NCI-H1092 treated with DMSO at 0.1 percent for 48 hours (cell line): ENCODE measurements around the gene RDM1.

Experiments used
- DNase-seq: peaks from one replicate; lab custom pipeline; 2025; lab: John Stamatoyannopoulos, UW

RDM1 gene

DNA sequence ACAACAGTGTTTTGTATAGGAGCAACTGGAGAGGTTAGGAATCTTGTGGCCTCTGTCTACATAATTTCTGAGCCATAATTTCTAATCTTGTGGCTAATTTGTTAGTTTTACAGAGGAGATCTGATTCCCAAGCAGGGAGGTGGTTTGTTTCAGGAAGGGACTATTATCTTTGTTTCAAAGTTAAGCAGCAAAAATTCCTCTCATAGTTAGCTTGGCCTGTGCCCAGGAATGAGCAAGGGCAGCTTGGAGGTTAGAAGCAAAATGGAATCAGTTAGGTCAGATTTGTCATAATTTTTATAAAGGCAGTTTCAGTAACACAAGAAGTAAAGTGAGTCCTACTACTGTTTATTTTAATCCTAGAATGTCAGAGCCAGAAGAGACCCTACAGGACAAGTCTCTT lies 2.0 kb upstream of the RDM1 start:
- no peak for DNase-seq

DNA sequence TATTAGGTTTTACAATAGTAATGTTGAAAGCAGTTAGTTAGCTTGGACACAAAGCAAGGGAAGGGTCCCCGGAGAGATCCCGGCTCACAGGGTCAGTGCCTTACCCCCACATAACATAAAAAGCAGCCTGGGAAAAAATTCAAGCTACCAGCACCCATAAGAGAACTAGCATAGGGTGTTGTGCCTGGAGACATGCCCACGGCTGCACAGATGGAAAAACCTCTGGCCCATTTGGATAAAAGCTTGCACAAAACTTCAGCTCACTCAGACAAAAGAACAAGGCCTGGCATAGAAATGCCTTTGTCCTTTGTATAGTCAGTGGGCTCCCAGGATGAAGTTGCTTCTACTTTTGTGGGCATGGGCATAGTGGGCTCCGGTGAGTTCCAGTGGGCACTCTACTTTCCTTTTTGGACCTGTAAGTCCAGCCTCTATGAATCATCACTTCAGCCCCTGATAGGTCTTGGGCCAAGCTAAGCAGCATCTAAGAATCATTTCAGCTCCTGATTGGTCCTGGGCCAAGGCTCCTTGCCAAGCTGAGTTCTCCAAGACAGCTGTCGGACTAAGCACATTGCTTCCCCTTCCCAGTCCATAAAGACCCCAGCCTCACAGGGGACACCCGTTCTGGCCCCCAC lies 1.3 kb upstream of the RDM1 start:
- no peak for DNase-seq

DNA sequence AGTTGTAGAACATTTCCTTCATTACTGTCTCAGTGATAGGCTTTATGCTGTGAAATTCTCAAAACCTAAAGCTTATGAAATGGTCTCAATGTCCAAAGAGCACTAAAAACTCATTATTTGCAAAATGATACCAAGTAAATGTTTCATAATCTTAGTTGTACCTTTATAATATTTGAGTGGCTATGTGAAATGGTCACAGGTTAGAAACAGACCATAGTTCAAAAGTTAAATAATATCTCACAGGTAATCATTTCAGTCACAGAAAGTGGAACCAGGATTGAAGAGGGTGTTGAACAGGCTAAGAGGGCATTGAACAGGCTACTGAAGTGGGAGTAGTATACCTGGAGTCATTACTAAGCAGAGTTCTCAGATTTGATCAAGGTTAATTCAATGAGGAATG lies 2.9 kb downstream of the RDM1 start:
- DNase-seq, result no peak

DNA sequence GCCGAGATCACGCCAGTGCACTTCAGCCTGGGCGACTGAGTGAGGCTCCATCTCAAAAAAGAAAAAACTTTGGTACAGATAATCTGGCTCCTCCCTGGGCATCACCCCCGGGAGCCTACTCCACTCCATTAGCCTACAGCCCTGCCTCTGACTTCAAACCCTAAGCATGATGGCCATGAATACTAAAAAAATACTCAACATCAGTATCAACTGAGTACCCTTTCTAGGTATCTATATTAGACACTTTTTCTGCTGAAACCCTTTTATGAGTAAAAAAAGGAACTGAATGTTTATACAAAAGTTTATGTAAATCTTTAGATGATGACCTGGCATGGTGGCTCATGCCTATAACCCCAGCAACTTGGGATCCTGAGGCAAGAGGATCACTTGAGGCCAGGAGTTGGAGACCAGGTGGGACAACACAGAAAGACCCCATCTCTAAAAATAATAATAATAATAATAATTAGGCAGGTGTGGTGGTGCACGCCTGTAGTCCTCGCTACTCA lies 6.9 kb downstream of the RDM1 start:
- DNase-seq, result no peak

DNA sequence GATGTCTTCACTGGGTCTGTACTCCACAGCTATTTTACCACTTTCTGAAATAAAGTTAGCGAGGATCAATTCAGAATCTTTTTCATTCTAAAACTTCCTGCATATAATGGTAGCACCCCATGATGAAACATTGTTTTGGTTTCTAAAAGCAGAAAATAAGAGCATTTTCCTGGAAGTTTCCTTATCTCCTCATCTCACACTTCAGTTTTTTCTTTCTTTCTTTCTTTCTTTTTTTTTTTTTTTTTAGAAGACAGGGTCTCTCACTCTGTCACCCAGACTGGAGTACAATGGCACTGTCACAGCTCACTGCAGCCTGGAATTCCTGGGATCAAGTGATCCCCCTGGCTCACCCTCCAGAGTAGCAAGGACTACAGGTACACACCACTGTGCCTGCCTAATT lies 10.3 kb downstream of the RDM1 start:
- DNase-seq, result no peak

DNA sequence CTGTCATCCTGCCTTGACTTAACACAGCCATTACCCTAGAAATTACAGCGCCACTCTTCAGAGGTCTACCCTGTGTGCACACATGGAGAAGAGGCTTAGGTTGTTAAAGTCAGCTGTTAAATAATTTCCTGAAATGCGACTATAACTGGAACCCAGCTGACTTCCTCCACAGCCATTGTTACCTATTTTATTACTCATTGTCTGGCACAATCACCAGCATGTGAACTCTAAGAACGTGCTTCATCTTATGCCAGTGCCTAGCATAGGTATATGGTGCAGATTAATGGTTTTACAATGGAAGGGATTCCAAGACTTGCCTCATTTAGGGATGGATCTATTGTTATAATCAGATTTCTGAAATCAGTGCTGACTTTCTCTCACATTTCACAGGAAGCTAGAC lies 11.9 kb downstream of the RDM1 start:
- no peak for DNase-seq

DNA sequence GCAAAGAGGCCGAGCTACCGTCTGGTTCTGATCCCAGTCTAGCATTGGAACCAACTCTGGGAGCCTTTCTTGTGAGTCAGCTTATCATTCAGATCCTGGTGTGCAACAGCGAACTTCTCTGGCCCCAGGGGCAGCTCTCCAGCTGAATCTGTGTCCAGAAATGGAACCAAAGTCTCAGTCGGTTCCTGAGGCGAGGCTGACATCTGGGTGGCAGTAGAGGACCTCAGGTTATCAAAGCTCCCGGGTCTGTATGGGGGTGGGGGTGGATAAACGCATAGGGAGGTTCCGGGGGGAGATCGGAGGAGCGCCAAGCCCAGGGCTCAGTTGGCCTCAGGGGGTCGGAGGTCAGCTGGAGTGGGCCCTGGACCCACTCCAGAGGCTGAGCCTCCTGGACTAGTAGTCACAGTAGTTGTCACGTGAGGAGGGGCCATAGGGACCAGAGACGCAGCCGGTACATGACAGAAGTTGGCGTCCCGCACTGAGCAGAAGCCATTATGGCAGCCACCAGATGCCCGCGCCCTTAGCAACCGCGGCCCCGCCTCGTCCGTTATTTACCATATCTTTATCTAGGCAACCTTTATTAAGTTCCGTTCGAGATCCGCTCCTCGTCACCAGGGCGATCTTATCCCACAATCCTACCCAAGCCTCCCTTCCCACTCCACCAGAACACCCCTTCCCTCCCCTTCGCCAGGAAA lies 12.9 kb downstream of the RDM1 start:
- no peak for DNase-seq

DNA sequence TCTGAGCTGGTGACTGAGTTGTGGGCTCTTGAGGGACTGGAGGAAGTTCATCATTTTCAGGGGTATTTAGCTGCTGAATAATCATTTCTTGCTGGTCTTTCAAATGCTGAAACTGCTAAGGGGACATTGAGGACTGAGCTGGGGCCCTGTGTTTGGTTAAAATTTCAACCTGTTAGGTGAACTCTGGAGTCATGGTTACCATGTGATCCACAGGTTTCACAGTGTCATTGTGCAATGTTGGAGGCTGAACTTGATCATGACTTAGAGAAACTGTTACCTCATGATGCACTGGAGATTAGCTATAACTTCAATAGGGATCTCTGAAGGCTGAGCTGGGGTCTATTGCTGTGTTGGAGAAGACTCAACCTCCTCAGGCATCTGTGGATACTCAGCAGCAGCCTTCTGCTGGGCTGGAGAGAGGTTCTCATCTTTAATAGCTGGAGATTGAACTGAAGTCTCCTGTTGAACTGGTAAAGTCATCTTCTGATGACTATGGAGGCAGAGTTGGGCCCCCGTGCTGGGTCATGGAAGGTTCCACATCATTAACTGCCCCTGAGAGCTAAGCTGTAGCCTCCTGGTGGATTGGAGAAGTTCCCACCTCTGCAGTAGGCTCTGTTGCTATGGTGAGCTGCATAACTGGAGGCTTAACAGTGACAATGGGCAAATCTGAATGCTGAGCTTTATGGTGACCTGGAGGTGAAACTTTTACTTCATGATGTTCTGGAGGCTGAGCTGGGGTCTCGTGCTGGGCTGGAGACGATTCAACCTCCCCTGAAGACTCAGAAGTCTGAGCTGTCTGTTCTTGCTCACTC lies 15.2 kb downstream of the RDM1 start:
- DNase-seq, result no peak

DNA sequence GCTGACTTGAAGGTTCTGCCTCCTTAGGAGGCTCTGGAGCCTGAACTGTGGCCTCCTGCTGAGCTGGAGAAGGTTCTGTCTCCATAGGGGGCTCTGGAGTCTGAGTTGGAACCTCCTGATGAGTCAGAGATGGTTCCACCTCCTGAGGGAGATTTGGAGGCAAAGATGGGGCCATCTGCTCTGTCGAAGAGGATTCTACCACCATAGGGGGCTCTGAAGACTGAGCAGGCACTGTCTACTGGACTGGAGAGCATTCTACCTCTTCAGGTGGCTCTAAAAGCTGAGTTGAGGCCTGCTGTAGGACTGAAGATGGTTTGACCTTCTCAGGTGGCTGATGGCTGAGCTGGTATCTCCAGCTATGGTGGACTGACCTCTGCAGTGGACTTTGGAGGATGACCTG lies 16.2 kb downstream of the RDM1 start:
- DNase-seq, result no peak

DNA sequence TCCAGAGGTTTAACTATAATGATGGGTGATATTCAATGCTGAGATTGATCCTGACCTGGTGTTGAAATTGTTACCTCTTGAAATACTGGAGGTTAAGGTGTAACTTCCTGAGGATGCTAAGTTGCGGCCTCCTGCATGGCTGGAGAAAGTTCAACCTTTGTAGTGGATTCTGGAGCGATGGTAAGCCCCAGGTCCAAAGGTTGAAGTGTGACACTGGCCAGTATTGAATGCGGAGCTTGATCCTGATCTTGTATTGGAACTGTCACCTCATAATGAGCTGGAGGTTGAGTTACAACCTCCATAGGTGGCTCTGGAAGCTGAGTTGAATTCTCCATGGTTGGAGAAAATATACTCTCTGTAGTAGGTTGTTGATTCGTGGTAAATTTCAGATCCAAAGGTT lies 17.0 kb downstream of the RDM1 start:
- no peak for DNase-seq

DNA sequence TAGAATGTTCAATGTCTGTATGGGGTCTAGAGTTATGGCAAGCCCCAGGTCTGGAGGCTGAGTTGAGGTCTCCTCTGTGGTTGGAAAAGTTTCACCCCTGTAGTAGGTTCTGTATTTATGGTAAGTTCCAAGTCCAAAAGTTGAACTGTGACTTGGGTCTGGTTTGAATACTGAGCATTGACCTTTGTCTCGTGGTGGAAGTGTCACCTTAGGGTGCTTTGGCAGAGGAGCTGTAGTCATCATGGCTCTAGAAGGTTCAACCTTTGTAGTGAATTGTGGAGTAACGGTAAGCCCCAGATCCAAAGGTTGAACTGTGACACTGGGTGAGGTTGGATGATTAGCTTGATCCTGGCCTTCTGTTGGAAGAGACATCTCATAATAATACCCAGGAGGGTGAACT lies 17.6 kb downstream of the RDM1 start:
- no peak for DNase-seq

DNA sequence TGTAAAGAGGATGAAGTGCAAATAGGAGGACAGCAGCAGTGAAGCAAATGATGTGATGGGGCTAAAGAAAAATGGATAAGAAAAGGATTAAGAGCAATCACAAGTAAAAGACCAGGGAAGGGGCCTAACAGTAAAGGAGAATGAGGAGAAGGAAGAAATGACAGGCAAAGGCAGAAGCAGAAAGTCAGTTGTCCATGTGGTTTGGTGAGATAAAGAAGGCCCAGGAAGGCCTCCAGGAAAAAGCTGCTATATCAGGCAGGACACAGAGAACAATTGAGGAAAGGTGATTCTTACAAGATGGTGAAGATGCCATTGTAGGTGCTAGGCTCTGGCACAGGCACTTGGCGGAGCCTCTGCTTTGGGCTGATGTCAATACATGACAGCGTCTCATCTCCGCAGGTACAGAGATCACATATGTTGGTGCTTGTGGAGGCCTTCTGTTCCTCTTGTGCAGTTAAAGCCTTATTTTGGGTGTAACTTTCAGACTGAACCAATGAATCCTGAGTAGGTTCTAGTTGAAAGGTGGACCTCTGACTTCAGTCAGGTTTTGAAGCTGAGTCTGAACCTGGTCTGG lies 18.1 kb downstream of the RDM1 start:
- DNase-seq, result no peak

DNA sequence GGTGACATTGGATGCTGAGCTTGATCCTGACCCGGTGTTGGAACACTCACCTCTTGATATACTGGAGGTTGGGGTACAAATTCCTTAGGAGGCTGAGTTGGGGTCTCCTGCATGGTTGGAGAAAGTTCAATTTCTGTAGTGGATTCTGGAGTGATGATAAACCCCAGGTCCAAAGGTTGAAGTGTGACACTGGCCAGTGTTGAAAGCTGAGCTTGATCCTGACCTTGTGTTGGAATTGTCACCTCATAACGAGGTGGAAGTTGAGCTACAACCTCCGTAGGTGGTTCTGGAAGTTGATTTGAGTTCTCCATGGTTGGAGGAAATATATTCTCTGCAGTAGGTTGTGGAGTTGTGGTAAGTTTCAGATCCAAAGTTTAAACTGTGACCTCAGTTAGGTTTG lies 21.2 kb downstream of the RDM1 start:
- DNase-seq, result no peak

DNA sequence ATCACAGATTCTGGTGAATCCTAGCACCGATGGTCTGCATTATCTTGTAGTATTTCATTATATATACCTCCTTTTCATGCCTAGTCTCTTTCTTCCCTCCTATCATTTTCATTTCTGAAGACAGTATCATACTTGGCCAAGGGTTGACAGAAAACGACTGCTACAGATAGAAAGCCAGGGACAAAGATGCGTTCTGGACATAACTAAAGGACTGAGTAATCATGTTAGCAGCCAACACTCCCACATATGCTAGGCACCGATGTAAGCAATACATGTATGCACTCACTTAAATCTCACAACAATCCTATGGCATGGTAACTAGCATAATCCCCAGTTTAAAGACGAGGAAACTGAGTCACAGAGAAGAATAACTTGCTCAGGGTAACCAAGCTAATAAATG lies 22.9 kb downstream of the RDM1 start:
- DNase-seq, result no peak

DNA sequence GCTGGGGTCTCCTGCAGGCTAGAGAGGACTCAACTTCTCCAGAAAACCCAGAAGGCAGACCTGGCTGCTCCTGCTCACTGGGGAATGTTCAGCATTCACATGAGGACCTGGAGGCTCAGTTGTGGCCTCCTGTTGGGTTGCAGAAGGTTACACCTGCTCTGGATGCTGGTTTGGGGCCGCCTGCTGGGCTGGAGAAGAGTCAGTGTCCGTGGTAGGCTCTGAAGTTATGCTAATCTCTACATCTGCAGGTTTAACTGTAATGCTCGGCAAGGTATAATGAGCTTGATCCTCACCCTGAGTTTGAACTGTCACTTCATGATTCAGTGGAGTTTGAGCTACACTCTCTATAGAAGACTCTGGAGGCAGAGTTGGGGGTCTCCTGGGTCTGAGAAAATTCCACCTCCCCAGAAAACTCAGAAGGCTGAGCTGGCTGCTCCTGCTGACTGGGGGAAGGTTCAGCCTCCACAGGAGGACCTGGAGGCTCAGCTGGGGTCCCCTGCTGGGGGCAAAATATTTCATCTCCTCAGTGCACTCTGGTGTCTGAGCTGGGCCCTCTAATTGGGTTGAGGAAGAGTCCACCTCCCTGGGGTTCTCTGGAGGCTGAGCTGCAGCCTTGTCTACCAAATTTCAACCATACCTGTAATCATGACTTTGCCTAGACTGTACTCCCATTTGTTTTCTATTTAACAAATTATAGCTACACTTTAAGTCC lies 23.5 kb downstream of the RDM1 start:
- DNase-seq, result no peak

DNA sequence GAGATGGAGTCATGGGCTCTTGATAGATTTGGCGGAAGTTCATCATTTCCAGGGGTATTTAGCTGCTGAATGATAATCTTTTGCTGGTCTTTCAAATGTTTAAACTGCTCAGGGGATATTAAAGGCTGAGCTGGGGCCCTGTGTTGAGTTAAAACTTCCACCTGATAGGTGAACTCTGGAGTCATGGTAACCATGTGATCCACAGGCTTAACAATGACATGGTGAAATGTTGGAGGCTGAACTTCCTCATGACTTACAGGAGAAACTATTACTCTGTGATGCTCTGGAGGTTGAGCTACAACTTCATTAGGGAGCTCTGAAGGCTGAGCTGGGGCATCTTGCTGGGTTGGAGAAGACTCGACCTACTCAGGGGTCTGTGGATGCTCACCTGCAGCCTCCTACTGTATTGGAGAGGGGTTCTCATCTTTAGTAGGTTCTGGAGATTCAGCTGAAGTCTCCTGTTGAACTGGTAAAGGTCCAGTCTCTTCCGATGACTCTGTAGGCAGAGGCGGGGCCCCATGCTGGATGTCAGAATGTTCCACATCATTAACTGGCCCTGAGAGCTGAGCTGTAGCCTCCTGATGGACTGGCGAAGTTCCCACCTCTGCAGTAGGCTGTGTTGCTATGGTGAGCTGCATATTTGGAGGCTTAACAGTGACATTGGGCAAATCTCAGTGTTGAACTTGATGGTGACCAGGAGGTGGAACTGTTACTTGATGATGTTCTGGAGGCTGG lies 24.2 kb downstream of the RDM1 start:
- no peak for DNase-seq

DNA sequence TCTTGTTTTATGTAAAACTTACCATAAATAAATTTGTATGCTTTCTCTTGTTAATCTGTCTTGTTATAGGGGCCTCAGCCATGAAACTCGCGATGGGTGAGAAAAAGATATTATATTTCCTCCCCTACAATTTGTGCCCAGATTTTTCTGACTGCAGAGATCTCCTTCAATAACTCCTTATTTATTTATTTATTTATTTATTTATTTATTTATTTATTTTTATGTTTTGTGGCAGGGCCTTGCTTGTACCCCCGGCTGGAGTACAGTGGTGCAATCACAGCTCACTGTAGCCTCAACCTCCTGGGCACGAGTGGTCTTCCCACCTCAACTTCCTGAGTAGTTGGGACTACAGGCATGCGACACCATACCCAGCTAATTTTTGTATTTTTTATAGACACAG lies 27.1 kb downstream of the RDM1 start:
- no peak for DNase-seq

DNA sequence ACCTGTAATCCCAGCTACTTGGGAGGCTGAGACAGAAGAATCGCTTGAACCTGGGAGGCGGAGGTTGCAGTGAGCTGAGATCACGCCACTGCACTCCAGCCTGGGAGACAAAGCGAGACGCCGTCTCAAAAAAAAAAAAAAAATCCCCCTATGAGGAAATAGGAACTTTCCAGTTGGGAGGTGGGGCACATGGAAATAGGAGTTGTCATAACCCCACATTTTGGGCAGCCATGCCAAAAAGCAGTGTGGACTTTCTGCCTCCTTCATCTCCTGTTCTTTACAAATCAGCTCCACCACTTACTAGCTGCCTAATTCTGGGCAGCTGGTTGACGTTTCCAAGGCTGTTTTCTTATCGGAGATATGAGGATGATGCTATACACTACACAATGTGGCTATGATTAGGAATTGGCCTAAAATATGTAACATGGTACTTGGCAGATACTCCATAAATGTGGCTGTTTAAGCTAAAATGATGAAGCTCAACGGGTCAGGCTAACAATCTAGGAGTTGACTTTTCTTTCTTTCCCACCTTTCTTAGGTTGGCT lies 28.9 kb downstream of the RDM1 start:
- no peak for DNase-seq

DNA sequence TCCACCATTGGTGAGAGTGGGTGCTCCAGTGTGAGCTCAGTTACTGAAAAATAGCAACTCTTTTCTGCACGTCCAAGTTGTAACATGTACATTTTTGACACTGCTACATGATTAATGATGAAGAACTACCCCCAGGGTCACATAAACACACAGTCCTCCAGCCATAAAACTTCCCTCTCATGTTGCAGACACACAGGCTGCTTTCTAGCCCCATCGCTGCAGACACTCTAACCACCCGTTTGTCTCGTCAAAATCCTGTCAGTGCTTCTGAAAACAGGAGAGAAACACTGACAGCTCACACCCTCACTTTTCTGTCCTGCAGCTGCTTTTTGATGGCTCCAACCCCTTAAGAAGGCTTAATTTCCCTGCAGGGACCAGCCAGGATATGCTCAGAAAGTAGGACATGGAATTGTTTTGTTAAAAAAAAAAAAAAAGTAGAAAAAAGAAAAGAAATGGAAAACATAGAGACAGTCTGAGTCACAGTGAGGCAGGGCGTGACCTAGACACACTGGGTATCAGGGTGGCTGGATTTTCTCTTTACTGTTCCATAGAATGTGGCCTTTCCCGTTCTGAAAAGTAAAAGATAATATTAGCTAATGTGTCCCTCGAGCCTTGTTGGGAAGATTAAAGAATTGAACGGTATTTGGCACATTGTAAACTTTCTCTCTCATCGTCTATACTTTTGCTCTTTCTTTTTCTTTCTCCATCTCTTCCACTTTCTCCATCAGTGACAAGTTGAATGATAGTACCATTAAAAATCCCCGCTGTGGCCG lies 29.7 kb downstream of the RDM1 start:
- DNase-seq, result no peak

DNA sequence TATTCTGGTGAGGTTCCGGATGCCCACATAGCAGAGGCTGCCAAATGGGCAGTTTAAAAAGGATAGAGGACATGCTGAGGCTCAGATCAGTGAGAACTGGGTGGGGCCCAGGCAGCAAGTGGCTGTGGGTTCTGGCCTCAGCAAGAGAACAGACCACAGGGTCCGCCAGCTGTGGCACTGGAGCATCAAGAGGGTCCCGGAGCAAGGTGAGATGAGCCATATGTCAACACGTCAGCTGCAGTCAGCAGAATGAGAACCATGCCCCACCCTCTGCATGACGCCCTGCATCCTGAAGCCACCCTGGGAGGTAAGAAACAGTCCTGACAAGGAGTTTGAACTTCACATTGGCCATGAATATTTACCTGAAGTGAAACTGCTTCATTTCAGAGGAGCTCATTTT lies 30.3 kb downstream of the RDM1 start:
- DNase-seq, result no peak
